Left ventricle myocardium inferior (tissue), 1 donor: ENCODE results near the gene DIPK1C. TPM values are rescaled to one million over a fixed set of nuclear protein-coding genes. Genes with fewer than 3 reads are reported as not detected.
"Not testable (repeated sequence)": the region's sequence is repeated elsewhere in the genome, so short reads cannot be mapped to it uniquely, and the experiment has no call there.

Experiments
- DNase-seq: peaks from one replicate; pipeline ENCODE4 v3.0.0-alpha.2; 2020
- H3K27ac ChIP-seq: fragments of 200-600 bp; replicated peaks from 2 replicates; pipeline ENCODE4 v1.8.0; 2021
- H3K27me3 ChIP-seq: fragments of 200-600 bp; 2 replicates; pipeline ENCODE4 v1.8.0; 2021; ENCODE audit warnings: low read depth
- H3K36me3 ChIP-seq: fragments of 200-600 bp; 2 replicates; pipeline ENCODE4 v1.8.0; 2021
- H3K4me1 ChIP-seq: fragments of 200-600 bp; 2 replicates; pipeline ENCODE4 v1.8.0; 2021
- H3K4me3 ChIP-seq: fragments of 200-600 bp; 2 replicates; pipeline ENCODE4 v1.8.0; 2021; ENCODE audit warnings: mild to moderate bottlenecking, moderate library complexity
- H3K9me3 ChIP-seq: fragments of 200-600 bp; replicated peaks from 2 replicates; pipeline ENCODE4 v1.8.0; 2021
- intact Hi-C: fragments of 100-400 bp; cut with micrococcal nuclease; formaldehyde crosslinking; loops from one replicate; pipeline ENCODE4 v1.11.0; 2022
- long read RNA-seq: library from polyadenylated mRNA; unstranded; transcript quantifications from one replicate; pipeline ENCODE4 v2.0.0, GENCODE V29; 2021
- total RNA-seq: library from RNA; stranded (reverse); fragmentation: NEBNext Ultra II Directional; extraction: Animal tissue kit (Norgen Biotek cat#: 25700); gene quantifications from one replicate; pipeline ENCODE4 v1.2.1, GENCODE V29; 2021
- TF ChIP-seq, protein P1 (sequence below): fragments of 200-600 bp; IDR thresholded peaks from 2 replicates; pipeline ENCODE4 v1.8.0; 2021; ENCODE audit warnings: antibody characterized with exemption, mild to moderate bottlenecking, borderline replicate concordance
- donor health status: DM: no; HTN: yes; CAD: no; lungs with severe emphysema.

Gene DIPK1C
- total RNA-seq = 6.4 TPM
- long read RNA-seq, transcript FAM69C-201 (4 exons, 3,671 nt) = major isoform, 10 of 14 reads
- long read RNA-seq, partial matches to known transcripts = 0 of 14 reads
- long read RNA-seq, other reads (novel, unspliced or antisense) = 4 of 14 reads

DNA sequence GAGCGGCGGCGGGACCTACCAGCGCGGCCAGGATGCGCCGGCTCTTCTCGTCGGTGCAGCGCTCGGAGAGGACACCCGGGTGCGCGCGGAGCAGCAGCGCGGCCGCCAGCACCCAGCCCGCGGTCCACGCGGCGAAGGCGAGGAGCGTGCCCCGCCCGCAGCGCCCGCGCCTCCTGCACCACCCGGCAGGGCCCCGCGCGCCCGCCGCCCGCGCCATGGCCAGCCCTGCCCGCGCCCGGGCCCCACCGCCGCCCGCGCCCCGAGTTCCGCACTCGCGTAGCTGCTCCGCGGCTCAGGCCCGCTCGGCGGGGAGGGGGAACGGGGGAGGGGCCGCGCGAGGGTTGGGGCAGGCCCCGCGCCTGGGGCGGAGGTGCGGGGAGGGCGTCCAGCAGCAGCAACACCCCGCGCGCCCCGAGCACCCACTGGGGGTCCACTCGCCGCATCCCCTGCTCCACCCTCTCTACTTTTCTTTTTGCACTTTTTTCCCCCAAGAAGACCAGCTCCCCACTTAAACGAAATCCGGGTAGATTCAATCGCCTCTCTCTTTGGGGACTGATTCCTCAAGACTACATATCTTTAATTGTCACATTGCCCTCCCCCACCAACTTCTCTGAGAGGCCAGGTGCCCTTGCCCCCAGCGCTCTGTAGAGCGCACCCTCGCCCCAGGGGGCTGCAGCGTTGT lies at the start of gene DIPK1C:
Gene DIPK1C (minus strand): TSS at position 266 of the 682 bp plus-strand sequence. CDS start 49 bp downstream, at position 217.
- Histone ChIP-seq H3K4me3 (peak within 1 kb of the TSS; percentile 82), H3K4me1 (peaks cover 77% of the 10 kb centered on the region), H3K36me3 (no peaks in the 10 kb centered on the region), H3K9me3 (no peaks in the 10 kb centered on the region), H3K27ac (peak within 1 kb of the TSS; percentile 94), H3K27me3 (peaks cover 23% of the 10 kb centered on the region)
- TF ChIP-seq, protein P1, sequence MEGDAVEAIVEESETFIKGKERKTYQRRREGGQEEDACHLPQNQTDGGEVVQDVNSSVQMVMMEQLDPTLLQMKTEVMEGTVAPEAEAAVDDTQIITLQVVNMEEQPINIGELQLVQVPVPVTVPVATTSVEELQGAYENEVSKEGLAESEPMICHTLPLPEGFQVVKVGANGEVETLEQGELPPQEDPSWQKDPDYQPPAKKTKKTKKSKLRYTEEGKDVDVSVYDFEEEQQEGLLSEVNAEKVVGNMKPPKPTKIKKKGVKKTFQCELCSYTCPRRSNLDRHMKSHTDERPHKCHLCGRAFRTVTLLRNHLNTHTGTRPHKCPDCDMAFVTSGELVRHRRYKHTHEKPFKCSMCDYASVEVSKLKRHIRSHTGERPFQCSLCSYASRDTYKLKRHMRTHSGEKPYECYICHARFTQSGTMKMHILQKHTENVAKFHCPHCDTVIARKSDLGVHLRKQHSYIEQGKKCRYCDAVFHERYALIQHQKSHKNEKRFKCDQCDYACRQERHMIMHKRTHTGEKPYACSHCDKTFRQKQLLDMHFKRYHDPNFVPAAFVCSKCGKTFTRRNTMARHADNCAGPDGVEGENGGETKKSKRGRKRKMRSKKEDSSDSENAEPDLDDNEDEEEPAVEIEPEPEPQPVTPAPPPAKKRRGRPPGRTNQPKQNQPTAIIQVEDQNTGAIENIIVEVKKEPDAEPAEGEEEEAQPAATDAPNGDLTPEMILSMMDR = no peak
- intact Hi-C loops = no loop called here
- peak; percentile 57 for DNase-seq

- Histone ChIP-seq H3K4me3 (no peak overlapping the region), H3K36me3 (peaks cover 98% of the 10 kb centered on the region), H3K27ac (no peak overlapping the region), H3K9me3 (no peaks in the 10 kb centered on the region), H3K27me3 (no peaks in the 10 kb centered on the region), H3K4me1 (peaks cover 26% of the 10 kb centered on the region)
- TF ChIP-seq, protein P1 = no peak
- intact Hi-C loops = no loop called here
- DNase-seq = no peak
Observed at GRCh38 chr18:74506448-74507084, 49.5 kb upstream of the DIPK1C start.

- intact Hi-C loops = no loop called here
- no peak overlapping the region for H3K27ac ChIP-seq
- H3K27me3 ChIP-seq = no peaks in the 10 kb centered on the region
- peaks cover 98% of the 10 kb centered on the region for H3K36me3 ChIP-seq
- peaks cover 27% of the 10 kb centered on the region for H3K4me1 ChIP-seq
- TF ChIP-seq, protein P1 = no peak
- H3K4me3 ChIP-seq = no peak overlapping the region
- DNase-seq = no peak
- H3K9me3 ChIP-seq = no peaks in the 10 kb centered on the region
Observed at GRCh38 chr18:74505776-74506175, 48.7 kb upstream of the DIPK1C start.

DNA sequence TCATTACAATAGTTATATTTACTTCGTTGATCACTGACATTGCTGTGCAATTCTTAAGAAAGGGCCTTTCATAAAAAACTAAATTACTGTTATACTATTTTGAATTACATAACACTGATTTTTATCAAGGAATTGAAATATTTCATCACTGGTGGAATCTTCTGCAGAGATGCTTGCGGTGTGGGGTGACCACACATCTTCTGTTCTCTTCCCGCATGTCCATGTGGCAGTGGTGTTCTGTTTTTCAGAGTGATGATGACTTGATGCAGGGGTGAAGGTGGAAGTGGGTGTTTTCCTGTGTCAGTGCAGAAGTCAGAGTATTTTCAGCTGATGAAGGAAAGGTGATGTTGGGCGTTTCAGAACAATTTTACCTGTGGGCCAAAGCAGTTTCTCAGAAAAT lies 46.0 kb upstream of the DIPK1C start:
- TF ChIP-seq, protein P1 = no peak
- intact Hi-C loops = no loop called here
- Histone ChIP-seq H3K4me1 (peaks cover 43% of the 10 kb centered on the region), H3K9me3 (no peaks in the 10 kb centered on the region), H3K27ac (no peak overlapping the region), H3K4me3 (no peak overlapping the region), H3K27me3 (no peaks in the 10 kb centered on the region), H3K36me3 (peaks cover 76% of the 10 kb centered on the region)
- no peak for DNase-seq

DNA sequence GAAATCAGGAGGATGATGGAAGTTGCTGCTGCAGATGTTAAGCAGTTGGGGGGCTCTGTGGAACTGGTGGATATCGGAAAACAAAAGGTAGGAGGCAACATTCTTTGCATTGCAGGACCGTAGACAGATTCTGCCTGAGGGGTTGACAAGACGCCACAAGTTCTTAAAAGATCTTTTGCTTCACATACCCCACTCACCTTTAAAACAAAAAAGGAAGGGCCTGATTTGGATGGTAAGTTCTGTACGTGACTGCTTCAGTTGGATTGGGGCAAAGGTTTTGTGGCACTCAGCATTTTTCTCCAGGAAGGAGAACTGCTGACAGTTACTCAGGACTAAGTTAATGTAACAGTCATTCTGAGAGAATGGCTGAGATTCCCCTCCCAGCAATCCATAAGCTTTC lies 44.3 kb upstream of the DIPK1C start:
- intact Hi-C loops = no loop called here
- Histone ChIP-seq H3K9me3 (no peaks in the 10 kb centered on the region), H3K4me3 (peak overlapping the region; percentile 44), H3K27ac (no peak overlapping the region), H3K27me3 (no peaks in the 10 kb centered on the region), H3K4me1 (peaks cover 46% of the 10 kb centered on the region), H3K36me3 (peaks cover 58% of the 10 kb centered on the region)
- no peak for DNase-seq
- TF ChIP-seq, protein P1 = no peak

- DNase-seq, H3K27ac ChIP-seq, H3K27me3 ChIP-seq, H3K9me3 ChIP-seq, intact Hi-C loops: not testable (repeated sequence)
- Histone ChIP-seq H3K4me3 (peak overlapping the region; percentile 44), H3K36me3 (peaks cover 52% of the 10 kb centered on the region), H3K4me1 (peaks cover 46% of the 10 kb centered on the region)
Observed at GRCh38 chr18:74500774-74501173, 43.7 kb upstream of the DIPK1C start.
